ENCODE results near the gene MTX1.

DNA sequence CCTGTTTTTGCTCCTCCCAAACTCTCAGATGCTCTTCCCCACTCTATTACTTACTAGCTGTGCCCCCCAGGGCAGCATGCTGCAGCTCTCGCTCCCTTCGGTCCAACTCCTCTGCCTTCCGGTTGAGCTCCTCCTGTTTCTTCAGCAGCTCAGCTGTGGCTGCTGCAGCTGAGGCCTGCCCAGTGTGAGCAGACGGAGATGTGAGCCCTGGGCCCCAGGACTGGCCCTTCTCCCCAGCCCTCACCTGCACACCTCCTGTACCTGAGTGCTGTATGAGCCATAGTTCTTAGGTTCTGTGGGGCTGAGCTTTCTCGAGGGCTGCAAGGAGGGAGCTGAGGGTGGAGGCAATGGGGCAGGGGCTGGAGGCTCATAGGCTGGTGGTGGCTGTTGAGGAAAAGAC lies 51.8 kb downstream of the MTX1 start:
- TF ChIP-seq, protein P1, sequence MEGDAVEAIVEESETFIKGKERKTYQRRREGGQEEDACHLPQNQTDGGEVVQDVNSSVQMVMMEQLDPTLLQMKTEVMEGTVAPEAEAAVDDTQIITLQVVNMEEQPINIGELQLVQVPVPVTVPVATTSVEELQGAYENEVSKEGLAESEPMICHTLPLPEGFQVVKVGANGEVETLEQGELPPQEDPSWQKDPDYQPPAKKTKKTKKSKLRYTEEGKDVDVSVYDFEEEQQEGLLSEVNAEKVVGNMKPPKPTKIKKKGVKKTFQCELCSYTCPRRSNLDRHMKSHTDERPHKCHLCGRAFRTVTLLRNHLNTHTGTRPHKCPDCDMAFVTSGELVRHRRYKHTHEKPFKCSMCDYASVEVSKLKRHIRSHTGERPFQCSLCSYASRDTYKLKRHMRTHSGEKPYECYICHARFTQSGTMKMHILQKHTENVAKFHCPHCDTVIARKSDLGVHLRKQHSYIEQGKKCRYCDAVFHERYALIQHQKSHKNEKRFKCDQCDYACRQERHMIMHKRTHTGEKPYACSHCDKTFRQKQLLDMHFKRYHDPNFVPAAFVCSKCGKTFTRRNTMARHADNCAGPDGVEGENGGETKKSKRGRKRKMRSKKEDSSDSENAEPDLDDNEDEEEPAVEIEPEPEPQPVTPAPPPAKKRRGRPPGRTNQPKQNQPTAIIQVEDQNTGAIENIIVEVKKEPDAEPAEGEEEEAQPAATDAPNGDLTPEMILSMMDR (IDR thresholded peaks at IDR 0.05): no peak
- TF ChIP-seq POLR2A (IDR thresholded peaks at IDR 0.05): no peak

Measured in adrenal gland (tissue), 5 donors.